Panc1 (cell line): ENCODE measurements around the gene DST.

Experiments used
- TCF7L2 ChIP-seq: IDR thresholded peaks from 2 replicates; pipeline ENCODE4 v1.6.1; 2011; ENCODE audit warnings: mild to moderate bottlenecking, low read depth, low read length, inconsistent platforms
- TF ChIP-seq, protein P1 (sequence below): fragments of 450-650 bp; IDR thresholded peaks from 2 replicates; pipeline ENCODE4 v1.5.1; 2017; ENCODE audit warnings: mild to moderate bottlenecking

DNA sequence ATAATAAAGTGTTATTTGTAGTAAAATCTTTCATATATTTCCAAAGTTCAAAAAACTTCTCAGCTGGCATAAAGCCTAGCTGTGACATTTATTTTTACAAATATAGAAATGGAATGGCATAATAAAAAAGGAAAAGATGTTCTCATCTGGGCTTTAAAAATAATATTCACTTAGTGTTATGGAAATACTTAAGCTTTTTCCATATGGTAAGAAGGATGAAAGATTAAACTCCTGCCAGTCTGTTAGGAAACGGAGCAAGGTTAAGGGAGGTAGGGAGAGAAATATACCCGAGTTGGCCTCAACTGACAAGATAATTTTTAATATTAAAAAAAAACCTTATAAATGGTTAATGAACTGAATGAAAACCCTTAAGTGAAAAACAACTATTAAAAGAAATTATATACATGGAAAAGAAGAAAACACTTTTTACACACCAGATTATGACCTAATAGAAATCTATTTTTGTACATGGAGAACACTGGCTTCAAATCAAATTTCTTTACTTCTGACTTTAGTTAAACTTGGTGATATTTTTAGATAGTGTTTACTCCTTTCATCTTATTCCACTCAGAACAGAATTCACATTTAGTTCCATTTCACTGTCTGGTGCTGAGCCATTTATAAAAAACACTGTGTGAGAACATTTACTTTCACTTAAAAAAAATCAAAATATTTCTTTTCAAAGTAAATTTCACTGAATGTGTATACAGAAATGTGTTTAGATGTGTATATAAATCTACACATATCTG lies 137.0 kb downstream of the DST start:
- TF ChIP-seq, protein P1, sequence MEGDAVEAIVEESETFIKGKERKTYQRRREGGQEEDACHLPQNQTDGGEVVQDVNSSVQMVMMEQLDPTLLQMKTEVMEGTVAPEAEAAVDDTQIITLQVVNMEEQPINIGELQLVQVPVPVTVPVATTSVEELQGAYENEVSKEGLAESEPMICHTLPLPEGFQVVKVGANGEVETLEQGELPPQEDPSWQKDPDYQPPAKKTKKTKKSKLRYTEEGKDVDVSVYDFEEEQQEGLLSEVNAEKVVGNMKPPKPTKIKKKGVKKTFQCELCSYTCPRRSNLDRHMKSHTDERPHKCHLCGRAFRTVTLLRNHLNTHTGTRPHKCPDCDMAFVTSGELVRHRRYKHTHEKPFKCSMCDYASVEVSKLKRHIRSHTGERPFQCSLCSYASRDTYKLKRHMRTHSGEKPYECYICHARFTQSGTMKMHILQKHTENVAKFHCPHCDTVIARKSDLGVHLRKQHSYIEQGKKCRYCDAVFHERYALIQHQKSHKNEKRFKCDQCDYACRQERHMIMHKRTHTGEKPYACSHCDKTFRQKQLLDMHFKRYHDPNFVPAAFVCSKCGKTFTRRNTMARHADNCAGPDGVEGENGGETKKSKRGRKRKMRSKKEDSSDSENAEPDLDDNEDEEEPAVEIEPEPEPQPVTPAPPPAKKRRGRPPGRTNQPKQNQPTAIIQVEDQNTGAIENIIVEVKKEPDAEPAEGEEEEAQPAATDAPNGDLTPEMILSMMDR, result no peak
- TF ChIP-seq TCF7L2, result no peak
